Stimulated activated CD4-positive, alpha-beta T cell treated with anti-CD3 and anti-CD28 coated beads, Interleukin-4, amount 100 ng/mL, for 48 hours (primary cell): ENCODE results near the gene SIAH3.

Source experiments
- DNase-seq, 2 donors: peaks; one replicate each; pipeline ENCODE4 v3.0.0-alpha.2; 2020; ENCODE audit warnings: low read depth in 2 of 2

The SIAH3 gene

GRCh38 chr13:45742985-45743384, 108.6 kb downstream of the SIAH3 start:
- no peak for DNase-seq

GRCh38 chr13:45737571-45738017, 114.0 kb downstream of the SIAH3 start:
- DNase-seq: peak; percentile 7 to 9

DNA sequence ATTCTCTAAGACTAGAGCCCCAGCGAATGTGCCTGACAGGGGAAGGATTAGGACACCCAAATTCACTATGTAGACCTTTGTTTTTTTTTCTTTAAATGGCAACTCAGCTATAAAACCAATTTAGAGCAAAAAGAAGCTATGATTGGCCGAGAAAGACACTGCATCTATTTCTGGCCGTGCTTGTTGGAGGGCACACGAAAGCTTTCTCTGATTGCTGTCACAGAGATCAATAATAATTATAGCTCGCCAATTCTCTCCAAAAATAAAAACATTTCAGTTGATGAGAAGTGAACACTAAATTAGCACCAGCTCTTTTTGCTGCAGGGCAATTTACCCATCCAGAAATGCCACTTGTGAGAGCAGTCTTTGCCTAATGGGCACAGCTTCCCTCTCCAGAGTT, 118.2 kb downstream of the SIAH3 start:
- no peak for DNase-seq

DNA sequence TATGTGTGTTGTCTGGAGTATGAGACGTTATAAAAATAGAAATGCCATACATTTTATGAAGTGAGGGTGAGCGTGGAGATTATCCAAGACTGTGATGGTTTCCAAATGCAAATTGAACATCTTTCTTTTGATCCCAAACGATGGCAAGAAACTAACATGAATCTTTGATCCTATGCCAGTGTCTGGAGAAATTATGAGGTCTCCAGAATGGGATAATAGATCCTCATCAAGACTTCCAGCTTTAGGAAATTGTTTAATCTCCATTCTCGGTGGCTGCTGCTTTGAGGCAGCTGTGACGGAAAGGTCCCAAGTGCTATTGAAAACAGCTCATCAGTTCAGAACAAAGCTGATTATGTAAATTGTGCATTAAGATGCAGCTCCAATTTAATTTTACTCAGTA, 118.6 kb downstream of the SIAH3 start:
- DNase-seq: no peak

GRCh38 chr13:45731455-45731854, 120.1 kb downstream of the SIAH3 start:
- no peak for DNase-seq

- no peak for DNase-seq
Measured at GRCh38 chr13:45728759-45729158, 122.8 kb downstream of the SIAH3 start.
